SH-SY5Y (cell line): ENCODE results near the gene ID3.

Source experiments
- GATA2 ChIP-seq: IDR thresholded peaks from 2 replicates; pipeline ENCODE4 v1.6.1; 2011; ENCODE audit warnings: mild to moderate bottlenecking, low read depth, low read length
- GATA3 ChIP-seq: IDR thresholded peaks from 2 replicates; pipeline ENCODE4 v1.6.1; 2011; ENCODE audit warnings: low read depth, mild to moderate bottlenecking, low read length, moderate library complexity

GRCh38 chr1:23585321-23586022 is 26.2 kb upstream of the ID3 start:
- TF ChIP-seq GATA3 = no peak
- TF ChIP-seq GATA2 = no peak
